Measurements from ENCODE around the gene HLA-E. TPM values are rescaled to one million over a fixed set of nuclear protein-coding genes. Genes with fewer than 3 reads are reported as not detected.
"Not testable (repeated sequence)": the region's sequence is repeated elsewhere in the genome, so short reads cannot be mapped to it uniquely, and the experiment has no call there.

The HLA-E gene
- polyA plus RNA-seq (ENCODE audit: insufficient read length), result 69.1 TPM

DNA sequence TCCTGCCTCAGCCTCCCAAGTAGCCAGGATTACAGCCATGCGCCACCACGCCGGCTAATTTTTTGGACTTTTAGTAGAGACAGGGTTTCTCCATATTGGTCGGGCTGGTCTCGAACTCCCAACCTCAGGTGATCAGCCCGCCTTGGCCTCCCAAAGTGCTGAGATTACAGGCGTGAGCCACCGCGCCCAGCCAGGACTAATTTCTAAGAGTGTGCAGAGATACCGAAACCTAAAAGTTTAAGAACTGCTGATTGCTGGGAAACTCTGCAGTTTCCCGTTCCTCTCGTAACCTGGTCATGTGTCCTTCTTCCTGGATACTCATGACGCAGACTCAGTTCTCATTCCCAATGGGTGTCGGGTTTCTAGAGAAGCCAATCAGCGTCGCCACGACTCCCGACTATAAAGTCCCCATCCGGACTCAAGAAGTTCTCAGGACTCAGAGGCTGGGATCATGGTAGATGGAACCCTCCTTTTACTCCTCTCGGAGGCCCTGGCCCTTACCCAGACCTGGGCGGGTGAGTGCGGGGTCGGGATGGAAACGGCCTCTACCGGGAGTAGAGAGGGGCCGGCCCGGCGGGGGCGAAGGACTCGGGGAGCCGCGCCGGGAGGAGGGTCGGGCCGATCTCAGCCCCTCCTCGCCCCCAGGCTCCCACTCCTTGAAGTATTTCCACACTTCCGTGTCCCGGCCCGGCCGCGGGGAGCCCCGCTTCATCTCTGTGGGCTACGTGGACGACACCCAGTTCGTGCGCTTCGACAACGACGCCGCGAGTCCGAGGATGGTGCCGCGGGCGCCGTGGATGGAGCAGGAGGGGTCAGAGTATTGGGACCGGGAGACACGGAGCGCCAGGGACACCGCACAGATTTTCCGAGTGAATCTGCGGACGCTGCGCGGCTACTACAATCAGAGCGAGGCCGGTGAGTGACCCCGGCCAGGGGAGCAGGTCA lies at the start of gene HLA-E:
HLA-E (plus strand) TSS at position 429 of the 945 bp plus-strand sequence; CDS start at position 452, 23 bp downstream.
- peak; percentile 100 for DNase-seq (ENCODE audit: low read depth)

DNA sequence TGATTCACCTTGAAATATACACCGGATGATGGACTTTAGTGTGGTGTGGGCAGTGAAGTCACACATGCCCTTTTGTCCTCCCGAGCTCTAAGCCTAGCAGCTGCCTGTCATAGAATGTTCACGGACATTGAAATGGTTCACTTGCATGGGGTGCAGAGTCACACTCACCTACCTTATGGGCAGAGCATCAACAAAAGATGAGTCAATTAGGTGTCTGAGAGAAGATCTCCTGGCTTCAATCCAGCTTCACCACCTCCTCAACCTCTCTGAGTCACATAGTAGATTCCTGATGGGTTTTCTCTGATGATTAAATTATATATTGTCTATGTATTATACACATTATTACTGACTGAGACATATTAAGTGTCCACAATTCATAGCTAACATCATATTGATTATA lies 48.1 kb upstream of the HLA-E start:
- no peak for DNase-seq (ENCODE audit: low read depth)

DNA sequence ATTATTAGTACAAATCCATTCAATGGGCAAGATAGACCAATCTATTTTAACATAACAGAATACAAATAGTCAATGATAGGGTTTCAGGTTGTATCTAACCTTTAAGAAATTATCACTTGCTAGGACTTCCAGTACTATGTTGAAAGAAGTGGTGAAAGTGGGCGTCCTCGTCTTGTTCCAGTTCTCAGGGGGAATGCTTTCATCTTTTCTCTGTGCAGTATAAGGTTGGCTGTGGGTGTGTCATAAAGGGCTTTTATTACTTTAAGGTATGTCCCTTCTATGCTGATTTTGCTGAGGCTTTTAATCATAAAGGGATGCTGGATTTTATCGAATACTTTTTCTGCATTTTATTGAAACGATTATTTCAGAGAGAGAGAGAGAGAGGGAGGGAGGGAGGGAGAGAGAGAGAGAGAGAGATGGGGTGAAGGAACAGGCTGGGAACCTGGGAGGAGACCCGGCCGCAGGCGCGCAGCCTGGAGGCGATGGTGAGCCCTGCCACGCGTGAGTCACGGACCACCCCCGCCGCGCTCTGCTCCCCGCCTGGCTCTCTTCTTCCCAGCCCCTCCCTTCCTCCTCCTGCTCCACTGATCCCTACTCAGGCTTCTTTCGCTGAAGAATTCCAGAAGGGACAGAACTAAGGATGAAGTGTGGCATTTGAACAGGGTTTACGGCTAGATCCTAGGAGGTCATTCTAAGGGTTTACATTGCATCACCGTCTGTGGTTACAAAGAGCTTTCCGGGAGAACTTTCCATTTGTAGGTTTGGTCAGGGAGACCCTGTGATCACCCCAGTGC lies 45.5 kb upstream of the HLA-E start:
- DNase-seq (ENCODE audit: low read depth), result no peak

DNA sequence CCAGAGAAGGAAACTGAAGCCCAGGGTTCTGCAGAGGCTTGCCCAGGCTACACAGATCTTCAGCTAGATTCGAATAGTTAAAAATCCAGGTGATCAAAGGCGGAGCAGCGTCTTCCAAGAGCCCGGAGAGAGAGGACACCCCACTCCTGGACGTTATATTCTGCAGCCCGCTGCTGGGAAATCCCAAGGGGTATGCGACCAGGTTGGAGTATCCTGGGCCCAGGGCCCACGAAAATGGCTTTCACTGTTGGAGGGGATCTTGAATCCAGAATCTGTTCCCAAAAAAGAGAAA lies 44.9 kb upstream of the HLA-E start:
- no peak for DNase-seq (ENCODE audit: low read depth)

DNA sequence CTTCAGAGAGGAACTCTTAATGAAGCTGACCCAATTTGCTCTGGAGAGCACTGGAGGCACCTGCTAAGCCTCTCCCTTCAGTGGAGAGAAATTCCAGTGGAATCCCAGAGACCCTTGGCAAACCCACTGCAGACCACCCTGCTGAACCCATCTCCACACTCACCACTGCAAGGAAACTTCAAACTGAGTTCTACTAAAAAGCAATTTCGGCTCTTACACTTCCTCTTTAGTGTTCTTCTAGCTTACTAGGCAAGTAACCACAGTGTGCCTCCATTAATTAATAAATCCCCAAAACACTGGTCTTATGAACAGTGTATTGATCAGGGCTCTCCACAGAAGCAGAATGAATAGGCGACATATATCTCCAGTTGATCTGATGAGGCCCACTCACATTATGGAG lies 43.0 kb upstream of the HLA-E start:
- DNase-seq (ENCODE audit: low read depth), result no peak

DNA sequence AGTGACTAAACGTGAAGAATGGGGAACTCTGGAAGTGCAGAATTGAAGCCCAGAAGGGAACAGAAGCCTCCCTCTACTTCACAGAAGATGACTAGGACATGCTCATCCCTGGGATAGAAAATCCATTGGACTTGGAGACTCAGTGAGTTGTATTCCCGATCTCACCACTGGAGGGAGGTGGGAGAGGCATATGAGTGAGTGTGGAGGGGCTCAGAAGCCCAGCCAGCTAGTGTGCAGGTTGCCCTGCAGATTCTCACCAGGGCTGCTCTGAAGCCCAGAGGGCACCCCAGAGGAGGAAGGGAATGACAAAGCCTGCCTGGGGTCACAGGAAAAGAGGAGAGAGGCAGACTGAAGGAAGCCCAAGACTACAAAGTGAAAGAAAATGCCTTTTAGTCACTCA lies 42.1 kb upstream of the HLA-E start:
- DNase-seq (ENCODE audit: low read depth), result no peak

DNA sequence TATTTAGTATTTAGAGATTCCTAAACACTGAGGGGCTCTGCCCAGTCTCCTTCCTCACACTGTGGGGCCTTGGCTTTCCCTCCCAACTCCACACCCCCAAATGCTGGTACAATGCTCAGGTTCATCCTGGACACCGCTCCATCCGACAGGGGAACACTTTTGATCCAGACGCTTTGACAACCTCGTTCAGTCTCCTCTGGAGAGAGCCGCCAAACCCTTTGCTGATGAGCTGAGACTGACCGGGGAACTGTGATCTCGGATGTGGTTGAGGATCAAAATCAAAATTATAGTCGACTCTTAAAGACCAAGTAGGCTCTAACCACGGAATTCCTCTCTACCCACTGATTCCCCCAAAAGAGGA lies 38.8 kb upstream of the HLA-E start:
- no peak for DNase-seq (ENCODE audit: low read depth)

DNA sequence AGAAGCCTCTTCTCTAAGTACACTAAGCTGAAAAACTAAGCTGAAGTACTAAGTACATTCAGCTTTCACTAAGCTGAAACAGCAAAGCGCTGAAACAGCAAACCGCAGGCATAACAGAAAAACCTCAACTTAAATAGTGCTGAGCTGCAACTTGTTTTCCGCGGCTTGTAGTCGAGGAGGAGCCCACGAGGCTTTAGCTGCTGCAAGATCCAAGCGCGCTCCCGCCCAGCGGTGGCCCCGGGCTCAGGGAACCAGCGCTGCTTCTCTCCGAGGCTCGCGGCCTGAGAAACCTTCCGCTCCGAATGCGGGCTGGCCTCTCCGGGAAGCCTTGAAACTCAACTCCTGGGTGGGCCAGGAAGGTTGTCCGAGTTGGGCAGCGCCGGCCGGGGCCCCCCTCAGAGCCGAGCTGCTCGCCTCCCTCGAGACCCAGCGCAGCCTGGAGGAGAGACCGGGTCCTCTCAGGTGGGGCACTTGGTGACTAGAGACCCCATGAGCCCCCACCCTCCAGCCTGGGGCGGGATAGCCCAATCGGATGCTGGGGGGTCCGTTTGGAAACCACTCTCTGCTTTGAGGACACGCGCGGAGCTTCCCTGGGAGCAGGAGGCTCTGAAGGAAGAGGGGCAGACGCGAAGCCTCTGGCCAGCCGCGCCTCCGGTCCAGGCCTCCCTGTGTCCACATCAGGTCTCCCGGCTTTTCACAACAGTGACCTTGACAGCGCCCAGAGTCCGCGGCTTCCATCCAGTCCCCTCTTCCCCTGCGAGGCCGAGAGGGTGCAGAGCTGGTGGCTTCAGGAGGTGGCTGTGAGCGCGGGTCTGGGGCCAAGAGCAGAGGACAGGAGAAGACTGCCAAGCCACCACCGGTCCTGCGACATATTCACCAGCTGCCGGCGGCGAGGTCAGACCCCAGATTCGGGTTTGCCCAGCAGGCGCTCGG lies 38.1 kb upstream of the HLA-E start:
- peak; percentile 28 for DNase-seq (ENCODE audit: low read depth)

DNA sequence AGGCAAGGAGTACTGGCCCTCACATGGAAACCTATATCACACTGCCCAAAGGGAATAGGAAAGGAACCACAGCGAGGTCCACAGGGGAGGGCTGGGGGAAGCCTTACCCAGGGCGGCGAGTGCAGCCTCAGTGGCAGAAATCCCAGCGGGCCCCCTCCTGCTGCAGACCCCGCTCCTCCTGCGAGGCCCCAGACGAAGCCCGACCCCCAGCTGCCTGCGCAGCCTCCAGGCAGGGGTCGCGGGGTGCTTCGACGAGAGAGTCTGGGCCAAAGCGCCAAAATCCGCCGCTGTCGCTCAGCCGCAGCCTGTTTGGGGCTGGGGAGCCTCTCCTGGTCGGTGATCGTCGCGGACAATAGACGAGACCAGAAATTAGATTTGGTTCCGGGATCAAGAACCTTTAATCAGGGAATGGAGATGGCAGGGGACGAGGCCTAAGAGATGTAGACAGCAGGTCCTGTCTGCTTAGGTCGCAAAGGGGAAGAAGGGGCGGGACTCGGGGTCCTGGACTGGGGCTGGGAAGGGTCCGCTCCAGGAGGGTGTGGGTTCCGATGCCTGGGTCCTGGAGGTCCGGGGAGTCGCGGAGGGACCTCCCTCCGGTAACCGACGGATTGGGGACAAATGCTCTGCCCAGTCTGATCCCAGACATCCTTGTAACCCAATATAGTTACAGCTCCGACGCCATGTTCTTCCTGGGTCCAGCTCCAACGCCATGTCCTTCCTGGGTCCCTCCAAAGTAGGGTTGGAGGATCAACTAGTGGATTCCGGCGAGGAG lies 36.4 kb upstream of the HLA-E start:
- DNase-seq (ENCODE audit: low read depth), result no peak

DNA sequence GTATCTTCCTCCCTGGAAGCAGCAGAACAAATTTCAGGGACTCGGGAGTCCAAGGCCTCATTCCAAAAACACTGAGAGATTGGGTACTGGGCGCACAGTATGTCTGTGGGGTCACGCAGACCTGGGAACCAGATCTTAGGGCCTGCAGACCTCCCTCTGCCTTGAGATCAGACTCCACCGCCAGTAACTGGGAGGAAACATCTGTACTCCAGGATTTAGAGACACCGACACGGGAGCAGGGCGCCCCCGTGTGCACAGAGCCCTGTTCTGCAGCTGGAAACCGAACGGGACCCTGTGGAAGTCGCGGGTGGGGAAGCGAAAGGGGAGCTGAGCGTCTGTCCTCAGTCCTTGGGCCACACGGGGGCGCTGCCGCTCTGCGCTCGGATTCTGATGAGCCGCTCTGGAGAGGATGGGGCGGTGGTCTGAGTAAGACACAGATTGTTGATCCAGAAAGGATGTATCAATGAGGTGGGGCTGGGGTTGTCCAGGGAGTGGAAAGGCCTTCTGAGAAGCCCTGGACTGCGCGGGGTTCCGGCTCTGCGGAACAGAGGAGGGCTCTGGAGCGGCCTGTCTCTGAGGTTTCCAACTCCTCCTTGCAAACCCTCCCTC lies 35.7 kb upstream of the HLA-E start:
- peak; percentile 31 for DNase-seq (ENCODE audit: low read depth)

DNA sequence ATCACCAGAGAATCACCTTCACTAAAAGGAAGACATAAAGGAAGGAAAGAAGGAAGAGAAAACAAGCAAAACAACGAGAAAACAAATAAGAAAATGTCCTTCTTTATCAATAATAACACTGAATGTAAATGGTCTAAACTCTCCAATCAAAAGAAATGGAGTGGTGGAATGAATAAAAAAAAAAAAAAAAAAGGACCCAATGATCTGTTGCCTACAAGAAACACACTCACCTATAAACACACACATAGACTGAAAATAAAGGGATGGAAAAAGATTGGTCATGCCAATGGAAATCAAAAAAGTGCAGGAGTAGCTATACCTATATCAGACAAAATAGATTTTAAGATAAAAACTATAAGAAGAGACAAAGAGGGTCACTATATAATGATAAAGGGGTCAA lies 30.2 kb upstream of the HLA-E start:
- DNase-seq (ENCODE audit: low read depth), result no peak

DNA sequence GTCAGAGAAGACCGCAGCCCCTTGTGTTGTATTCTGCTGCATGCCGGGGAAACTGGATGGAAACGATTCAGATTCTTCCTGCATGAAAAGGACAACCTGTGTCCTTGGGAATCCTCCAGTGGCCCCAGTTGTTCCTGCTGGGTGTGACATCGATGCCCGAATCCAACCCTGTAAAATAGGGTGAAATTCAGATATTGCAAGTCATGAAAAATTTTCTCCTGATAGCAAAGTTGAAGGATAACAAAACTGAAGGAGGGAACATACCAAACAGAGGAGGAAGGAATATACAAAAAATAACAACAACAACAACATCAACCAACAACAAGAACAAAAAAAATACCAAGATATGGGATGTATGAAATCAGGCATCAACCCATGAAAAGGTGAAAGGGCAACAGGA lies 28.3 kb upstream of the HLA-E start:
- no peak for DNase-seq (ENCODE audit: low read depth)

DNA sequence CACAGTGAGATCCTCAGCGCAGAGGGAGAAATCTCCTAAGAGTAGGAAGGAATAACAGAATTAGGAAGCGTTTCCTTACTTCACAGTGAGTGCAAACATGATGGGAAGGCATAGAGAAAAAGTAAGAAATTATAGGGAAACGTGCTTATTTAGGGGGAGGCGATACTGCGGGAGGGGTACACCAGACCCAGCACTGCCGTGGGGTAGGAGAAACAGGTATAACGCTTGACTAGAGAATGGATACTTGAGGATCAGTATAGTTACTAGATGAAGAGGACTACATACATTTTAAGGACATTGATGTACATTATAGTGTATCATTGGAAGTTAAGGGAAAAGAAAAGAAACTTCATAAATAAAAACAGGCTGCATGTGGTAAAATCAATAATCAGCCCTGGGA lies 26.8 kb upstream of the HLA-E start:
- DNase-seq (ENCODE audit: low read depth), result no peak

DNA sequence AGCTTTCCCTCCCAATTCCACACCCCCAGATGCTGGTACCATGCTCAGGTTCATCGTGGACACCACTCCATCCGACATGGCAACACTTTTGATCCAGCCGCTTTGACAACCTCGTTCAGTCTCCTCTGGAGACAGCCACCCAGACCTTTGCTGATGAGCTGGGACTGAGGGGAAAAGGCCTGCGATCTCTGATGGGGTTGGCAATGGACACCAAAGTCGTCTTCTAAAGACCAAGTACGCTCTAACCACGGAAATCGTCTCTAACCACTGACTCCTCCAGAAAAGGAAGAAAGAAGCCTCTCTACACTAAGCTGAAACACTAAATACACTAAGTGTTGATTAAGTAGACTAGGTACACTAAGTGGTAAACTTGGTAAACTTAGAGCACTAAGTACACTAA lies 26.1 kb upstream of the HLA-E start:
- DNase-seq (ENCODE audit: low read depth), result no peak

DNA sequence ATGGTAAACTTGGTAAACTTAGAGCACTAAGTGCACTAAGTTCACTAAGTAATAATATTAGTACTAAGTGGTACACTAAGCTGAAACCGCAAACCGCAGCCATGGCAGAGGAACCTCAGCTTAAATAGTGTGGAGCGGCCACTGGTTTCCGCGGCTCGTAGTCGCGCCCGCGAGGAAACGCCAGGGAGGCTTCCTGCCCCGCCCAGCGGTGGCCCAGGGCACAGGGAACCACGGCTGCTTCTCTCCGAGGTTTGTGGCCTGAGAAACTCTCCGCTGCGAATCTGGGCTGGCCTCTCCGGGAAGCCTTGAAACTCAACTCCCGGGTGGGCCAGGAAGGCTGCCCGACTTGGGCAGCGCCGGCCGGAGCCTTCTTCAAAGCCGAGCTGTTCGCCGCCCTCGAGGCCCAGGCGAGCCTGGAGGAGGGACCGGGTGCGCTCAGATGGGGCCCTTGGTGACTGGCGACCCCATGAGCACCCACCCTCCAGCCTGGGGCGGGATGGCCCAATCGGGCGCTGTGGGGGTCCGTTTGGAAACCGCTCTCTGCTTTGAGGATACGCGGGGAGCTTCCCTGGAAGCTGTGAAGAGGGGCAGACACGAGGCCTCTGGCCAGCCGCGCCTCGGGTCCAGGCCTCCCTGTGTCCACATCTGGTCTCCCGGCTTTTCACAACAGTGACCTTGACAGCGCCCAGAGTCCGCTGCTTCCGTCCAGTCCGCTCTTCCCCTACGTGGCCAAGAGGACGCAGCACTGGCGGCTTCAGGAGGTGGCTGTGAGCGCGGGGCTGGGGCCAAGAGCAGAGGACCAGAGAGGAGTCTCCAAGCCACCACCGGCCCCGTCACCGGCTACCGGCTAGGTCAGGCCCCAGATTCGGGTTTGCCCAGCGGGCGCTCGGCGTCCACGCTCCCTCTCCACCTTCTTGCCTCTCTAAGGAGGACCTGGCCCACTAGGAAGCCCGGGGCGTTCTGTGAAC lies 25.4 kb upstream of the HLA-E start:
- no peak for DNase-seq (ENCODE audit: low read depth)

DNA sequence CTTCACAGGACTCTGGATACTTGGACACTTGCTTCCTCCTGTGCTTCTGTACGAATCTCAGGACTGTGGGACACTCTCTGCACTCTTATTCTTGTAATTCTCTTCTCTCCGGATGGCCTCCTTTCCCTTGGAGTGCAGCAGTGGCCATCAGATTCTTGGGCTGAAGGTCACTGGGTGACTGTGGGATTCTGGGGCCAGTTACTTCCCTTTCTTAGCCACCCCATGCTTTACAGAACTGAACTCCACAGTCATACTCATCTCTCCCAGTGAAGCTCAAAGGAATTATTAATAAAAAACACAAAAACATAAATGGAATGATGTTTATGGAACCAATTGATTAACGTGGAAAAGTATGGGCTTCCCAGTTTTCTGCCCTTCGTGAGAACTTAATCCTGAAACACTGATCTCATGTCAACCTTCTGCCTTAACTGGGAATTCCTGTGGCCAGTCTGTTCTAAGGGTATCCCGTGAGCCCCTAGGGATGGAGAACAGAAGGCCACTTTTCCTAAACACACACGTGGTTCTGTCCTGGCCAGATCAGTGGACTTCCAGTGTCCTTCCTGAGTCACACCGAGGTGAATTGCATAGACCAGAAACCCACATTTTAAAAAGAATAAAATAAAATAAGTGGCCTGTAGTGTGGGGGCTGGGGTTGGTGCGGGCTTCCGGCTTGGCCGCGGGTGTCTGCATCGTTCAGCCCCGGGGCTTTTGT lies 23.6 kb upstream of the HLA-E start:
- DNase-seq (ENCODE audit: low read depth), result no peak

DNA sequence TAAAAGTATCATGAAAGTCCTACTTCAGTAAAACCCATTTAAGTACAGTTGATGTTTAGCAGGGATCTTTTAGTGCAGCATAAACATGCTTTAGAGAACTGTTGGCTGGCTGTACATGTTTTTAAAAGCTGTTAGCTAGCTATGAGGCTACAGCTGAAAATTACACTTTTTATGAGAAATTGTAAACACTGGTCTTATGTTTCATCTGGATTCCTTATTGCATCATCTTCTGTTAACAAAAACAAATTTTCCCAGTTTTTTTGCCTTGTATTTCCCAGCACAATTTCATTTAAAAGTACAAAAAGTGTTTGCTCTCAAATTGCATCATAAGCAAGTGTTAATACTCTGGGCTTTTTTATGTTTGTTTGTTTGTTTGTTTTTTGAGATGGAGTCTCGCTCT lies 18.3 kb upstream of the HLA-E start:
- DNase-seq (ENCODE audit: low read depth), result no peak

DNA sequence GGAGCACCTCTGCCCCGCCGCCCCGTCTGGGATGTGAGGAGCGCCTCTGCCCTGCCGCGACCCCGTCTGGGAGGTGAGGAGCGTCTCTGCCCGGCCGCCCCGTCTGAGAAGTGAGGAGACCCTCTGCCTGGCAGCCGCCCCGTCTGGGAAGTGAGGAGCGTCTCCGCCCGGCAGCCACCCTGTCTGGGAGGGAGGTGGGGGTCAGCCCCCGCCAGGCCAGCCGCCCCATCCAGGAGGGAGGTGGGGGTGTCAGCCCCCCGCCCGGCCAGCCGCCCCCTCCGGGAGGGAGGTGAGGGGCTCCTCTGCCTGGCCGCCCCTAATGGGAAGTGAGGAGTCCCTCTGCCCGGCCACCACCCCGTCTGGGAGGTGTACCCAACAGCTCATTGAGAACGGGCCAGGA lies 14.2 kb upstream of the HLA-E start:
- DNase-seq (ENCODE audit: low read depth), result not testable (repeated sequence)
